Measurements from ENCODE around the gene MLXIP.

Gene MLXIP

DNA sequence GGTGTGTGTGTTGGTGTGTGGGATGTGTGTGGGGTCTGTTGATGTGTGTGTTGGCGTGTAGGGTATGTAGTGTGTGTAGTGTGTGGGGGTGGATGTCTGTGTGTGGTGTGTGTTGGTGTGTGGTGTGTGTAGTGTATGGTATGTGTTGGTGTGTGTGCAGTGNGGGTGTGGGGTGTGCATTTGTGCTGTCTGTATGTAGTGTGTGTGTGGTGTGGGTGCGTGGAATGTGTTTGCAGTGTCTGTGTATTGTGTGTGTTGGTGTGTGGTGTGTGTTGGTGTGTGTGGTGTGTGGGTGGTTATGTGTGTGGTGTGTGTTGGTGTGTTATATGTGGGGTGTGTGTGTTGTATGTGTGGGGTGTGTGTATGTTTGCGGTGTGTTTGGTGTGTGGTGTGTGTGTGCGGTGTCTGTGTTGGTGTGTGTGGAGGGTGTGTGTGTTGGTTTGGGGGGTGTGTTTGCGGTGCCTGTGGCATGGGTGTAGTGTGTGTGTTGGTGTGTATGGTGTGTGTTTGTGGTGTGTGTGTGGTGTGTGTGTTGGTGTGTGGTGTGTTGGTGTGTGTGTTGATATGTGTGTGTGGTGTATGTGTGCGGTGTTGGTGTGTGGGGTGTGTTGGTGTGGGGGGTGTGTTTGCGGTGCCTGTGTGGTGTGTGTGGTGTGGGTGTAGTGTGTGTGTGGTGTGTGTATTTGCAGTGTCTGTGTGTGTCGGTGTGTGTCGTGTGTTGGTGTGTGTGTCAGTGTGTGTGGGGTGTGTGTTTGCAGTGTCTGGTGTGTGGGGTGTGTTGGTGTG, 14.7 kb downstream of the MLXIP start:
- H3K4me3 ChIP-seq (ENCODE audit: low read depth, low read length), result no peak overlapping the region
- no peak for DNase-seq (ENCODE audit: low read depth)
- TF ChIP-seq, protein P1, sequence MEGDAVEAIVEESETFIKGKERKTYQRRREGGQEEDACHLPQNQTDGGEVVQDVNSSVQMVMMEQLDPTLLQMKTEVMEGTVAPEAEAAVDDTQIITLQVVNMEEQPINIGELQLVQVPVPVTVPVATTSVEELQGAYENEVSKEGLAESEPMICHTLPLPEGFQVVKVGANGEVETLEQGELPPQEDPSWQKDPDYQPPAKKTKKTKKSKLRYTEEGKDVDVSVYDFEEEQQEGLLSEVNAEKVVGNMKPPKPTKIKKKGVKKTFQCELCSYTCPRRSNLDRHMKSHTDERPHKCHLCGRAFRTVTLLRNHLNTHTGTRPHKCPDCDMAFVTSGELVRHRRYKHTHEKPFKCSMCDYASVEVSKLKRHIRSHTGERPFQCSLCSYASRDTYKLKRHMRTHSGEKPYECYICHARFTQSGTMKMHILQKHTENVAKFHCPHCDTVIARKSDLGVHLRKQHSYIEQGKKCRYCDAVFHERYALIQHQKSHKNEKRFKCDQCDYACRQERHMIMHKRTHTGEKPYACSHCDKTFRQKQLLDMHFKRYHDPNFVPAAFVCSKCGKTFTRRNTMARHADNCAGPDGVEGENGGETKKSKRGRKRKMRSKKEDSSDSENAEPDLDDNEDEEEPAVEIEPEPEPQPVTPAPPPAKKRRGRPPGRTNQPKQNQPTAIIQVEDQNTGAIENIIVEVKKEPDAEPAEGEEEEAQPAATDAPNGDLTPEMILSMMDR (IDR thresholded peaks at IDR 0.05; ENCODE audit: control insufficient read depth, extremely low read depth, insufficient read depth), result no peak

DNA sequence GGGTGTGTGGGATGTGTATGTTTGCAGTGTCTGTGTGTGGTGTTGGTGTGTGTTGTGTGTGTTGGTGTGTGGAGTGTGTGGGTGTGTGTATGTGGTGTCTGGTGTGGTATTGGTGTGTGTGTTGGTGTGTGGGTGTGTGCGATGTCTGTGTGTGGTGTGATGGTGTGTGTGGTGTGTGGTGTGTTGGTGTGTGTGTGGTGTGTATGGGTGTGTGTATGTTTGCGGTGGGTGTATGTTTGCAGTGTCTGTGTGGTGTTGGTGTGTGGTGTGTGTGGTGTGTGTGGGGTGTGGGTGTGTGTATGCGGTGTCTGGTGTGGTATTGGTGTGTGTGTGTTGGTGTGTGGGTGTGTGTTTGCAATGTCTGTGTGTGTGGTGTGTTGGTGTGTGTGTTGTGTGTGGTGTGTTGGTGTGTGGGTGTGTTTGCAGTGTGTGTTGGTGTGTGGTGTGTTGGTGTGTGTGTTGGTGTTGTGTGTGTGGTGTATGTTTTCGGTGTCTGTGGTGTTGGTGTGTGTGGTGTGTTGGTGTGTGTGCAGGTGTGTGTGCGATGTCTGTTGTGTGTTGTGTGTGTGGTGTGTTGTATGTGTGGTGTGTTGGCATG, 15.7 kb downstream of the MLXIP start:
- H3K4me3 ChIP-seq (ENCODE audit: low read depth, low read length), result no peak overlapping the region
- no peak for DNase-seq (ENCODE audit: low read depth)
- TF ChIP-seq, protein P1 (IDR thresholded peaks at IDR 0.05; ENCODE audit: control insufficient read depth, extremely low read depth, insufficient read depth), result no peak

DNA sequence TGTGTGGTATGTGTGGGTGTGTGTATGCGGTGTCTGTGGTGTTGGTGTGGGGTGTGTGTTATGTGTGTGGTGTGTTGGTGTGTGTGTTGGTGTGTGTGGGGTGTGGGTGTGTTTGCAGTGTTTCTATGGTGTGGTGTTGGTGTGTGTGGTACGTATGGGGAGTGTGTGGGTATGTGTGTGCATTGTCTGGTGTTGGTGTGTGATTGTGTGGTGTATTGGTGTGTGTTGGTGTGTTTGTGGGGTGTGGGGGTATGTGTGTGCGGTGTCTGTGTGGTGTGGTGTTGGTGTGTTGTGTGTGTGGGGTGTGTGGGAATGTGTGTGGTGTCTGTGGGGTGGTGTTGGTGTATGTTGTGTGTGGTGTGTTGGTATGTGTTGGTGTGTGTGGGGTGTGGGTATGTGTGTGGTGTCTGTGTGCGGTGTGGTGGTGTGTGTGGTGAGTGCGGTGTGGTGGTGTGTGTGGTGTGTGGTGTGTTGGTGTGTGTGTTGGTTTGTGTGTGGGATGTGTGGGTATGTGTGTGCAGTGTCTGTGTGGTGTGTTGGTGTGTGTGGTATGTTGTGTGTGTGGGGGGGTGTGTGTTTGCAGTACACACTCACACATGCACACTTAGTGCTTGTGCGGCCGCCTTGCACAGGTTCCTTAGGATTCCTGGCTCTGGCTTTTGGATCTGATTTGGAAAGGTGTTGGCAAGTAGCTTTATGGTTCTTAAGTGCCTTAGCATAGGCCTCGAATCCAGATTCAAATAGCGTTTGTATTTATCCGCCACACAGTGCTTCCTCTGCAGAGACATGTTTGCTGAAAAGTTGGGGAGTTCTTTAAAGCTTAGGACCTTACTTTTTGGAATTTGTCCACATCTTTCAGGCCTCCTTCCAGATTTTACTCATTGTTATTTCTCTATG, 16.4 kb downstream of the MLXIP start:
- peak; percentile 74 for DNase-seq (ENCODE audit: low read depth)
- TF ChIP-seq, protein P1 (IDR thresholded peaks at IDR 0.05; ENCODE audit: control insufficient read depth, extremely low read depth, insufficient read depth), result no peak
- H3K4me3 ChIP-seq (ENCODE audit: low read depth, low read length), result no peak overlapping the region

DNA sequence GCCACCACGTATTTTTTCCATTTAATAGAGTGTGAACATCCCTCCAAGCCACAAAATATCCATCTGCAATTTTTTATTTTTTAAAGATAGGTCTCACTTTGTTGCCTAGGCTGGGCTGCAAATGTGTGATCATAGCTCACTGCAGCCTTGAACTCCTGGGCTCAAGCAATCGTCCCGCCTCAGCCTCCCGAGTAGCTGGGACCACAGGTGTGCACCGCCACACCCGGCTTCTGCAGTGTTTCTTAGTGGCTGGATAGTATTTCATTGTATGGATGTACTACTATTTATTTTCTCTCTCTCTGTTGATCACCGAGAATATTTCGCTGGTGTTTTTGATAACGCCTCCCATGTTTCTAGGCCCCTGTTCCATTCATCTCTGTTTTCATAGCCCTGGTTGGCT, 17.5 kb downstream of the MLXIP start:
- TF ChIP-seq, protein P1 (IDR thresholded peaks at IDR 0.05; ENCODE audit: control insufficient read depth, extremely low read depth, insufficient read depth), result no peak
- DNase-seq (ENCODE audit: low read depth), result no peak
- H3K4me3 ChIP-seq (ENCODE audit: low read depth, low read length), result no peak overlapping the region

DNA sequence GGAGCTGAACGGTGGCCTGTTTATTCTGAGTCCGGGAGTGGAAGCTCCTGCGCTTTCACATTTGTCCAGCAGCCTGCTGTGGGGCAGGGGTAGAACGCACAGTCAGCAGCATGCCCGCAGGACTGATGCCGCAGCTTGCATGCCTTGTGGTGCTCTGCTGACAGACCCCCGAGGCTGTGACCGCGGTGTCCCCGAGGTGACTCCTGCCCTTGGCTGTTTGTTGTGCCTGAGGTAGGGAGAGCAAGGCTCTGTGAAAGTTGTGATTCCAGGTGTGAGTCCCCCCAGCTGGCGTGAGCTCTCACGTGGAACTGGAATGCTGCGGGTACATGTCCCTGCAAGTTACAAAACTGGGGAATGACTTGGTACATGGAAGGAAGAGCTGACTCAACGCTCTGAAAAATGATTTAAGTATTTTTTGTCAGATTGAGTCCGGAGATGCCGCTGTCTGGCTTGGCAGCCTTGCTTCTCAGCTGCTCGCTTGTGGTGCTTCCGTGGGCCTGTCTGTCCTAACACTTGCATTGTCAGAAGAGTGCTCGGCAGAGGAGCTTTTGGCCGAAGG, 18.1 kb downstream of the MLXIP start:
- no peak for DNase-seq (ENCODE audit: low read depth)

DNA sequence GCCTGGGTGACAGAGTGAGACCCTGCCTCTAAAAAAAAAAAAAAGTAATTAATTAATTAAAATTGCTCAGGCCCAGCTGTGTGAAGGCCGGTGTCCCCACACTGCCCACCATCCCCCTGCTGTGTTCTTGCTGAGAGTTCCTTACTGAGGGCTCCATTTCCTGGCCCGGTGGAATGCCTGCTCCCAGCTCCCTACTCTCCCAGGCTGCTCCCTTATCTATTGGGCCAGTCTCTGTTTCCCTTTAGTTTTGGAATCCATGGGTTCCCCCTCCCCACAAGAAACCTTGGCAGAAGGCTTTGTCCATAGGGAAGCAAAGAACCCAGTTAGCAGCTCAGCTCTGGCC, 19.0 kb downstream of the MLXIP start:
- TF ChIP-seq, protein P1 (IDR thresholded peaks at IDR 0.05; ENCODE audit: control insufficient read depth, extremely low read depth, insufficient read depth), result no peak
- DNase-seq (ENCODE audit: low read depth), result no peak
- H3K4me3 ChIP-seq (ENCODE audit: low read depth, low read length), result no peak overlapping the region

More for the DNA sequence above, 18.1 kb downstream of the MLXIP start:
- H3K4me3 ChIP-seq (ENCODE audit: low read depth, low read length), result no peak overlapping the region
- TF ChIP-seq, protein P1 (IDR thresholded peaks at IDR 0.05; ENCODE audit: control insufficient read depth, extremely low read depth, insufficient read depth), result no peak

Data from LNCaP clone FGC (cell line).